Endothelial cell of umbilical vein (primary cell): ENCODE results near the gene SCGB1D2. TPM values are rescaled to one million over a fixed set of nuclear protein-coding genes. Genes with fewer than 3 reads are reported as not detected.

Source experiments
- BruUV-seq: library from RNA; stranded (reverse); fragments of 400-500 nt; replicated peaks from 2 replicates; lab custom pipeline; 2021; lab: Mats Ljungman, UMichigan
- CTCF ChIA-PET: fragments of 300-600, 350-600 bp; sonication (Branson Sonifier 250); formaldehyde crosslinking; loops from one replicate; lab custom pipeline; 2021; ENCODE audit warnings: antibody characterized with exemption, inconsistent platforms; lab: Charles Lee
- POLR2A ChIA-PET: fragments of 300-600, 350-600 bp; sonication (Branson Sonifier 250); formaldehyde crosslinking; loops from one replicate; lab custom pipeline; 2021; ENCODE audit warnings: antibody characterized with exemption, inconsistent platforms; lab: Charles Lee
- DNase-seq: peaks from one replicate; pipeline ENCODE4 v3.0.0-alpha.2; 2011; ENCODE audit warnings: low read depth, low spot score
- FAIRE-seq: peaks from 2 replicates; lab custom pipeline; 2011; peaks lifted over from hg19 to GRCh38; lab: Jason Lieb, UNC
- H2AFZ ChIP-seq: 2 replicates; pipeline ENCODE4 v1.6.0; 2012; ENCODE audit warnings: low read depth, low read length, control low read depth, inconsistent platforms
- H3K27ac ChIP-seq: 2 replicates; pipeline ENCODE4 v1.5.1; 2011; ENCODE audit warnings: low read depth, mild to moderate bottlenecking, control low read depth, low read length, moderate library complexity; ENCODE audit not compliant: insufficient read depth
- H3K27me3 ChIP-seq, 2 experiments: 2 replicates each; pipeline versions ENCODE4 v1.6.0 to v1.6.1; 2011; ENCODE audit warnings: low read length in 2 of 2, mixed read lengths in 1 of 2; ENCODE audit not compliant: control insufficient read depth in 2 of 2, insufficient read depth in 2 of 2
- H3K36me3 ChIP-seq, 2 experiments: 2 replicates in 1 of 2; 3 replicates in 1 of 2; pipeline ENCODE4 v1.5.1; 2011; ENCODE audit warnings: low read length in 2 of 2, mild to moderate bottlenecking in 1 of 2, moderate library complexity in 1 of 2; ENCODE audit not compliant: control insufficient read depth in 2 of 2, insufficient read depth in 2 of 2; ENCODE audit errors: extremely low read depth in 1 of 2
- H3K4me1 ChIP-seq: 3 replicates; pipeline ENCODE4 v1.5.1; 2011; ENCODE audit warnings: mild to moderate bottlenecking, low read length; ENCODE audit not compliant: control insufficient read depth, insufficient read depth; ENCODE audit errors: extremely low read depth
- H3K4me2 ChIP-seq: 2 replicates; pipeline ENCODE4 v1.6.1; 2011; ENCODE audit warnings: low read length, control low read depth, mixed read lengths; ENCODE audit not compliant: insufficient read depth
- H3K4me3 ChIP-seq, 3 experiments: fragments of 200-600 bp in 1 of 3; sonication (generic), shearing (Covaris generic) in 1 of 3; replicated peaks in 1 of 3; 2 replicates each; pipeline ENCODE4 v1.5.1; 2011 to 2016; ENCODE audit warnings: control low read depth in 3 of 3, low read length in 3 of 3, mild to moderate bottlenecking in 2 of 3, inconsistent platforms in 1 of 3, low read depth in 1 of 3, moderate library complexity in 1 of 3; ENCODE audit not compliant: insufficient read depth in 1 of 3
- H3K79me2 ChIP-seq: 2 replicates; pipeline ENCODE4 v1.6.0; 2012; ENCODE audit warnings: low read length, inconsistent platforms; ENCODE audit not compliant: control insufficient read depth, insufficient read depth
- H3K9ac ChIP-seq: replicated peaks from 2 replicates; pipeline ENCODE3; 2011; ENCODE audit warnings: low read length, control low read depth; ENCODE audit not compliant: insufficient read depth; ENCODE audit errors: extremely low read depth
- H3K9me1 ChIP-seq: replicated peaks from 3 replicates; pipeline ENCODE4 v1.6.0; 2011; ENCODE audit warnings: mild to moderate bottlenecking, low read length; ENCODE audit not compliant: control insufficient read depth, insufficient read depth; ENCODE audit errors: extremely low read depth
- H3K9me3 ChIP-seq: replicated peaks from 2 replicates; pipeline ENCODE4 v1.5.1; 2012; ENCODE audit warnings: low read length, inconsistent platforms; ENCODE audit not compliant: control insufficient read depth, insufficient read depth
- H4K20me1 ChIP-seq: replicated peaks from 2 replicates; pipeline ENCODE3; 2011; ENCODE audit warnings: mild to moderate bottlenecking, low read length; ENCODE audit not compliant: control insufficient read depth, insufficient read depth; ENCODE audit errors: extremely low read depth
- CTCF ChIP-seq, 2 donors: IDR thresholded peaks; 1 replicate in 1 of 2; 2 replicates in 1 of 2; pipeline ENCODE4 v1.5.1; 2011; ENCODE audit warnings: low read length in 2 of 2, mild to moderate bottlenecking in 2 of 2, moderate library complexity in 2 of 2, control low read depth in 1 of 2, inconsistent platforms in 1 of 2, low read depth in 1 of 2; ENCODE audit not compliant: insufficient read depth in 1 of 2; ENCODE audit errors: extremely low read depth in 1 of 2
- EZH2 ChIP-seq: IDR thresholded peaks from 2 replicates; pipeline ENCODE4 v1.6.1; 2012; ENCODE audit warnings: borderline replicate concordance, low read depth, mild to moderate bottlenecking, moderate library complexity, low read length, inconsistent platforms; ENCODE audit not compliant: severe bottlenecking
- FOS ChIP-seq: IDR thresholded peaks from 2 replicates; pipeline ENCODE4 v1.6.1; 2011; ENCODE audit warnings: mild to moderate bottlenecking, low read length, moderate library complexity, borderline replicate concordance; ENCODE audit not compliant: insufficient read depth
- GATA2 ChIP-seq: IDR thresholded peaks from 2 replicates; pipeline ENCODE4 v1.7.0; 2011; ENCODE audit warnings: low read depth, mild to moderate bottlenecking, moderate library complexity, mixed read lengths, low read length; ENCODE audit not compliant: insufficient read length, insufficient read depth
- JUN ChIP-seq: IDR thresholded peaks from 2 replicates; pipeline ENCODE4 v1.6.1; 2011; ENCODE audit warnings: borderline replicate concordance, low read depth; ENCODE audit not compliant: insufficient read length, insufficient read depth
- MYC ChIP-seq: IDR thresholded peaks from one replicate; pipeline ENCODE4 v1.6.1; 2011; ENCODE audit warnings: mild to moderate bottlenecking, low read depth, low read length
- POLR2A ChIP-seq: IDR thresholded peaks from 2 replicates; pipeline ENCODE4 v1.6.1; 2012; ENCODE audit warnings: low read depth, mild to moderate bottlenecking, control low read depth, low read length
- POLR2AphosphoS5 ChIP-seq: IDR thresholded peaks from 2 replicates; pipeline ENCODE4 v1.6.1; 2012; ENCODE audit warnings: low read depth, mild to moderate bottlenecking, control low read depth, low read length, moderate library complexity; ENCODE audit not compliant: insufficient read depth
- dilution Hi-C: fragments of 300-500 bp; cut with MboI; formaldehyde crosslinking; loops from one replicate; pipeline ENCODE4 v1.15.0; 2019; ENCODE audit warnings: low sequenced_read_pairs; ENCODE audit not compliant: extremely low pct_ligation_motif_present
- intact Hi-C: fragments of 100-400 bp; cut with micrococcal nuclease; formaldehyde crosslinking; loops from one replicate; pipeline ENCODE4 v1.10.0; 2022
- polyA plus RNA-seq, 4 experiments: library from polyadenylated mRNA; depleted of rRNA in 3 of 4; stranded (reverse) in 3 of 4; unstranded in 1 of 4; fragments of >200 nt; gene quantifications; 2 replicates each; pipeline versions ENCODE4 v1.2.1 to v1.2.3, GENCODE V29; 2011 to 2012; ENCODE audit warnings: missing spikeins in 1 of 4
- total RNA-seq: library from RNA; stranded (reverse); gene quantifications from 2 replicates; pipeline ENCODE4 v1.2.3, GENCODE V29; 2021
- TF ChIP-seq, protein P1 (sequence below): IDR thresholded peaks from 2 replicates; pipeline ENCODE4 v1.6.1; 2011; ENCODE audit not compliant: insufficient read depth, insufficient read length

SCGB1D2 gene
- total and polyA plus RNA-seq, 2 donors (not counting 3 experiments of a cell fraction or from before 2014, with no cell fraction given) = not detected

DNA sequence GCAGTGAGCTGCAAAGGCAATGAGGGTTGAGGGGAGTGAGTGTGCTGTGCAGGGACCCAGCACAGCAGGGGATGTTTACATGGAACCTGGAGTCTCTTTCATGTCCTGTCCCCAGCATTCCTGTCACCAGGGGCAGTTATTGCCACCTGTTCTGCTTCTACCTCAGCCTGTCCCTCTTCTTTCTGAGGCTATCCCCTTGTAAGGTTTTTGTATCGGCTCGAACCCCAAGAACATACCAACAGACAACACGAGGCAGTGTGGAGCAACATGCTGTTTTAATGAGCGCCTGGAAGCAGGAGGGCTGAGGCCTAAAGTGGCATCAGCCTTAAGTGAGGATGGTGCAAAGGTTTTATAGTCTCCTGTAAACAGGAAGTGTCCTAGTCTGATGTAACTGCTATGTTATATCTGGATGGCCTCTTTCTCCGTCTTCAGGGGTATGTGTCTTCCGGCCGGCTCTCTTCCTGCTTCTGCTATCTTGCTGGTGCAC, 31.8 kb downstream of the SCGB1D2 start:
- Histone ChIP-seq H3K36me3 (no peaks in the 10 kb centered on the region), H3K79me2 (no peaks in the 10 kb centered on the region), H3K9me1 (no peaks in the 10 kb centered on the region), H3K27me3 (peaks cover 4 to 14% of the 10 kb centered on the region in 2 experiments), H3K4me2 (no peak overlapping the region), H3K9me3 (no peaks in the 10 kb centered on the region), H3K9ac (no peak overlapping the region), H2AFZ (no peak overlapping the region), H3K4me1 (no peaks in the 10 kb centered on the region), H4K20me1 (no peaks in the 10 kb centered on the region), H3K4me3 (no peak overlapping the region), H3K27ac (no peak overlapping the region)
- TF ChIP-seq, protein P1, sequence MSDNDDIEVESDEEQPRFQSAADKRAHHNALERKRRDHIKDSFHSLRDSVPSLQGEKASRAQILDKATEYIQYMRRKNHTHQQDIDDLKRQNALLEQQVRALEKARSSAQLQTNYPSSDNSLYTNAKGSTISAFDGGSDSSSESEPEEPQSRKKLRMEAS = no peak
- TF ChIP-seq FOS = no peak
- TF ChIP-seq MYC = no peak
- TF ChIP-seq CTCF (IDR thresholded peaks at IDR 0.05; ENCODE audit: extremely low read depth in 1 of 2, insufficient read depth in 1 of 2, low read depth in 1 of 2, low read length in 2 of 2) = no peak
- no peak for TF ChIP-seq POLR2A
- TF ChIP-seq POLR2AphosphoS5 = no peak
- TF ChIP-seq EZH2 = no peak
- no peak for TF ChIP-seq GATA2
- TF ChIP-seq JUN = no peak
- FAIRE-seq (no peak), DNase-seq (no peak)
- dilution Hi-C loops (no loop called here), intact Hi-C loops (no loop called here)
- ChIA-PET CTCF (no interaction called here), POLR2A (no interaction called here)
- BruUV-seq = no TSS peak
